ENCODE results near the gene BAZ1B. TPM values are rescaled to one million over a fixed set of nuclear protein-coding genes. Genes with fewer than 3 reads are reported as not detected.

BAZ1B gene
- total RNA-seq, 1 donor from 2014 or later = 80.7 TPM

DNA sequence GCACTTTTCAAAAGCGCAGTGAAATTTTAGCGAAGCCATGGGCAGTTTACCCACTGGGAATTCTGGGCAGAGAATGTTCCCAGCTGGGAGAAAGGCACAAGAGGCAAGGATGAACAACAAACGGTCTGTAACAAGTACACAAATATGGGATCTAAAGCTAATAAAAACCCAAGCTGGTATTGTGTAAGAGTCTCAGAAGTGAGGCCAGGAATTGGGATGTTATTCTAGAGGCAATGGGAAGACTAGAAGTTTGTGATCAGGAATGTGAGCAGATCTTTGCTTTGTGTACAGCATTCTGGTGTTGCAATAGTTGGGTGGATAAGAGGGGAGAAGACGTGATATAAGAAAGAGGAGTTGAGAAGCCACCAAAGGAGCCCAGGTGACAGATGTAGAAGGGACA is 73.5 kb downstream of the BAZ1B start:
- no peaks in the 10 kb centered on the region for H3K9me3 Mint-ChIP-seq (ENCODE audit: unreplicated experiment)
- peaks cover 47% of the 10 kb centered on the region for H3K36me3 Mint-ChIP-seq (ENCODE audit: unreplicated experiment)
- no peak overlapping the region for H3K4me3 Mint-ChIP-seq (ENCODE audit: unreplicated experiment)
- TF ChIP-seq, protein P1, sequence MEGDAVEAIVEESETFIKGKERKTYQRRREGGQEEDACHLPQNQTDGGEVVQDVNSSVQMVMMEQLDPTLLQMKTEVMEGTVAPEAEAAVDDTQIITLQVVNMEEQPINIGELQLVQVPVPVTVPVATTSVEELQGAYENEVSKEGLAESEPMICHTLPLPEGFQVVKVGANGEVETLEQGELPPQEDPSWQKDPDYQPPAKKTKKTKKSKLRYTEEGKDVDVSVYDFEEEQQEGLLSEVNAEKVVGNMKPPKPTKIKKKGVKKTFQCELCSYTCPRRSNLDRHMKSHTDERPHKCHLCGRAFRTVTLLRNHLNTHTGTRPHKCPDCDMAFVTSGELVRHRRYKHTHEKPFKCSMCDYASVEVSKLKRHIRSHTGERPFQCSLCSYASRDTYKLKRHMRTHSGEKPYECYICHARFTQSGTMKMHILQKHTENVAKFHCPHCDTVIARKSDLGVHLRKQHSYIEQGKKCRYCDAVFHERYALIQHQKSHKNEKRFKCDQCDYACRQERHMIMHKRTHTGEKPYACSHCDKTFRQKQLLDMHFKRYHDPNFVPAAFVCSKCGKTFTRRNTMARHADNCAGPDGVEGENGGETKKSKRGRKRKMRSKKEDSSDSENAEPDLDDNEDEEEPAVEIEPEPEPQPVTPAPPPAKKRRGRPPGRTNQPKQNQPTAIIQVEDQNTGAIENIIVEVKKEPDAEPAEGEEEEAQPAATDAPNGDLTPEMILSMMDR (IDR thresholded peaks at IDR 0.05) = no peak
- H3K27me3 Mint-ChIP-seq (ENCODE audit: unreplicated experiment) = no peaks in the 10 kb centered on the region
- H3K27ac Mint-ChIP-seq (ENCODE audit: unreplicated experiment) = no peak overlapping the region
- no peak for DNase-seq (ENCODE audit: extremely low spot score, unreplicated experiment)
- H3K4me1 Mint-ChIP-seq (ENCODE audit: unreplicated experiment) = no peaks in the 10 kb centered on the region

DNA sequence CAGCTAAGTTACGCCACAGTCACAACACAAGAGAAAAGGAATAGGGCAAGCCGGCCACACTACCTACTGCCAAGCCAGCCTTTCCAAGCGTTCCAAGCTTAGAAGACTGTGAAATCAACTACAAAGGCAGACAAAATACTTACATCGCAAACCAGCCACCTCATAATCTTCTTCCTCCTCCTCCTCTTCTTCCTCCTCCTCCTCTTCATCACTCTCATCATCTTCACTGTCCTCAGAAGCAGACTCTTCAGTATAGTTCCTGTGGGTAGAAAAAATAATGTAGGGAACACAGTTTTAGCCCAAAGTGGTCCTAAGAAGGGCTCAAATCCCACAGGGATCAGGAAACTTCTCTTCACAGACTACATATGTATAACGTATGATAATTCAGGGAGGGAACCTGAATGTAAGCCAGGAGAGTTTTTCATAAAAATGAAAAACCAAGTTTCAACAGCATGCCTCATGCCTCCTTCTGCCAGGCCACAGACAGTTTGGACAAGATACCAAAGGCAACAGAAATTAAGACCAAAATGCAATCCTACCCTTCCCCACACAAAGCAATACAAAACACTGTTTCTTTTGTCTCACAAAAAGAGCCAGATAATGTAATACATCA is 74.9 kb downstream of the BAZ1B start:
- no peak overlapping the region for H3K27ac Mint-ChIP-seq (ENCODE audit: unreplicated experiment)
- H3K27me3 Mint-ChIP-seq (ENCODE audit: unreplicated experiment) = no peaks in the 10 kb centered on the region
- DNase-seq (ENCODE audit: extremely low spot score, unreplicated experiment) = no peak
- H3K9me3 Mint-ChIP-seq (ENCODE audit: unreplicated experiment) = no peaks in the 10 kb centered on the region
- H3K4me1 Mint-ChIP-seq (ENCODE audit: unreplicated experiment) = no peaks in the 10 kb centered on the region
- H3K4me3 Mint-ChIP-seq (ENCODE audit: unreplicated experiment) = no peak overlapping the region
- TF ChIP-seq, protein P1 (IDR thresholded peaks at IDR 0.05) = no peak
- H3K36me3 Mint-ChIP-seq (ENCODE audit: unreplicated experiment) = peaks cover 60% of the 10 kb centered on the region

GRCh38 chr7:73446682-73447081 is 75.4 kb downstream of the BAZ1B start:
- H3K36me3 Mint-ChIP-seq (ENCODE audit: unreplicated experiment) = peaks cover 62% of the 10 kb centered on the region

DNA sequence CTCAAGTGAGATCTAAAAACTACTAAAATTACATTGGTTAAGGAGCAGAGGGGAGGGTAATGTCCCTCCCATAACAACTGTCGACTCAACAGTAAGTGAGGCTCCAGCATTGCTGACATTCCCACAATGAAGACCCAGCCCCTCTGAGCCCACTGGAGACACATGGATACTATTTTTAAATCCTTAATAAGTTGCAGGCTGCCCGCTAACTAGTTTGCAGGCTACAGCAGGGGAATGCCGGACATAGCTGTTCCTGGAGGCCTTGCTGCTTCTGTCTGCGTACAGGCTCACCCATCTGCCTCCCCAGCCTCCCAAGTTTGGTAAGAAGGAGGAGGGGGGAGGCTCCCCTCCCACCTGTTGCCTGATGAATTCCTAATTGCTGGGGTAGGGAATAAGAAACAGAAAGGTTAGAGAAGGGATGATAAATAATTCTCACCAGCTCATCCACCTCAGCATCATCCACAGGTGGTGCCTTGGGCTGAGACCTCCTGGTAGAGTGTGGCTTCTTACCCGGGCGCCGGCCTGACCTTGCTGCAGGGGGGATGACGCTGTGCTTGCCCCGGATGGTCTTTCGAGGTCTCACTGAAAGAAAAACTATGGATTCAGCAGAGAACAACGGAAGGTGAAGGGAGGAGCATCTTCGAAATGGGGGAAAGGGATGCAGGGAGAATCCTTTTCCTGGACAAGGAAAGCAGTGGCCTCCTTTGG is 78.4 kb downstream of the BAZ1B start:
- H3K9me3 Mint-ChIP-seq (ENCODE audit: unreplicated experiment) = no peaks in the 10 kb centered on the region
- no peaks in the 10 kb centered on the region for H3K27me3 Mint-ChIP-seq (ENCODE audit: unreplicated experiment)
- no peaks in the 10 kb centered on the region for H3K4me1 Mint-ChIP-seq (ENCODE audit: unreplicated experiment)
- DNase-seq (ENCODE audit: extremely low spot score, unreplicated experiment) = no peak
- H3K4me3 Mint-ChIP-seq (ENCODE audit: unreplicated experiment) = no peak overlapping the region
- TF ChIP-seq, protein P1 (IDR thresholded peaks at IDR 0.05) = no peak
- H3K27ac Mint-ChIP-seq (ENCODE audit: unreplicated experiment) = no peak overlapping the region
- peaks cover 50% of the 10 kb centered on the region for H3K36me3 Mint-ChIP-seq (ENCODE audit: unreplicated experiment)

More at GRCh38 chr7:73446682-73447081, 75.4 kb downstream of the BAZ1B start:
- Mint-ChIP-seq H3K27me3 (ENCODE audit: unreplicated experiment) (no peaks in the 10 kb centered on the region), H3K4me1 (ENCODE audit: unreplicated experiment) (no peaks in the 10 kb centered on the region), H3K4me3 (ENCODE audit: unreplicated experiment) (no peak overlapping the region), H3K27ac (ENCODE audit: unreplicated experiment) (no peak overlapping the region), H3K9me3 (ENCODE audit: unreplicated experiment) (no peaks in the 10 kb centered on the region)
- DNase-seq (ENCODE audit: extremely low spot score, unreplicated experiment) = no peak
- TF ChIP-seq, protein P1 (IDR thresholded peaks at IDR 0.05) = no peak

- Mint-ChIP-seq H3K4me1 (ENCODE audit: unreplicated experiment) (peaks cover 4% of the 10 kb centered on the region), H3K36me3 (ENCODE audit: unreplicated experiment) (peaks cover 46% of the 10 kb centered on the region), H3K9me3 (ENCODE audit: unreplicated experiment) (no peaks in the 10 kb centered on the region), H3K27me3 (ENCODE audit: unreplicated experiment) (no peaks in the 10 kb centered on the region), H3K4me3 (ENCODE audit: unreplicated experiment) (no peak overlapping the region), H3K27ac (ENCODE audit: unreplicated experiment) (no peak overlapping the region)
- no peak for DNase-seq (ENCODE audit: extremely low spot score, unreplicated experiment)
- TF ChIP-seq, protein P1 (IDR thresholded peaks at IDR 0.05) = no peak
These were observed 79.1 kb downstream of the BAZ1B start for GRCh38 chr7:73442903-73443500.

Measured in osteocyte (in vitro differentiated cells).